Embryonic facial prominence (tissue), 1 donor: ENCODE data around the gene ARHGAP42.

Source experiments
- DNase-seq: peaks from one replicate; pipeline ENCODE4 v3.0.0-alpha.2; 2016; ENCODE audit errors: extremely low spot score

ARHGAP42 gene

GRCh38 chr11:100681064-100681502 lies 6.0 kb upstream of the ARHGAP42 start:
- no peak for DNase-seq

GRCh38 chr11:100682247-100682969 lies 4.7 kb upstream of the ARHGAP42 start:
- DNase-seq = no peak

- DNase-seq = no peak
These were observed 4.0 kb upstream of the ARHGAP42 start for GRCh38 chr11:100683126-100683525.

GRCh38 chr11:100684101-100685065 lies 2.7 kb upstream of the ARHGAP42 start:
- DNase-seq = no peak

- DNase-seq = no peak
These were observed 523 bp upstream of the ARHGAP42 start for GRCh38 chr11:100686476-100687053.

- DNase-seq = peak; percentile 59
These were observed 725 bp downstream of the ARHGAP42 start for GRCh38 chr11:100687630-100688395.

- no peak for DNase-seq
These were observed 2.1 kb downstream of the ARHGAP42 start for GRCh38 chr11:100689141-100689540.

- DNase-seq = no peak
These were observed 5.0 kb downstream of the ARHGAP42 start for GRCh38 chr11:100691896-100692653.

- DNase-seq = no peak
These were observed 8.8 kb downstream of the ARHGAP42 start for GRCh38 chr11:100695911-100696310.

- DNase-seq = no peak
These were observed 16.1 kb downstream of the ARHGAP42 start for GRCh38 chr11:100703139-100703538.

- DNase-seq = no peak
These were observed 16.9 kb downstream of the ARHGAP42 start for GRCh38 chr11:100703801-100704575.

- no peak for DNase-seq
These were observed 18.4 kb downstream of the ARHGAP42 start for GRCh38 chr11:100705447-100705846.

GRCh38 chr11:100706179-100706578 lies 19.1 kb downstream of the ARHGAP42 start:
- no peak for DNase-seq

- no peak for DNase-seq
These were observed 22.3 kb downstream of the ARHGAP42 start for GRCh38 chr11:100709233-100709957.

- DNase-seq = no peak
These were observed 24.9 kb downstream of the ARHGAP42 start for GRCh38 chr11:100711984-100712383.

GRCh38 chr11:100712583-100712982 lies 25.5 kb downstream of the ARHGAP42 start:
- DNase-seq = no peak

GRCh38 chr11:100715165-100715761 lies 28.2 kb downstream of the ARHGAP42 start:
- no peak for DNase-seq

- no peak for DNase-seq
These were observed 29.8 kb downstream of the ARHGAP42 start for GRCh38 chr11:100716838-100717237.

GRCh38 chr11:100719362-100719761 lies 32.3 kb downstream of the ARHGAP42 start:
- DNase-seq = no peak
